ENCODE measurements around the gene C1orf21. TPM values are rescaled to one million over a fixed set of nuclear protein-coding genes. Genes with fewer than 3 reads are reported as not detected.

Gene C1orf21
- total RNA-seq, 1 donor from 2014 or later = 20.4 TPM

DNA sequence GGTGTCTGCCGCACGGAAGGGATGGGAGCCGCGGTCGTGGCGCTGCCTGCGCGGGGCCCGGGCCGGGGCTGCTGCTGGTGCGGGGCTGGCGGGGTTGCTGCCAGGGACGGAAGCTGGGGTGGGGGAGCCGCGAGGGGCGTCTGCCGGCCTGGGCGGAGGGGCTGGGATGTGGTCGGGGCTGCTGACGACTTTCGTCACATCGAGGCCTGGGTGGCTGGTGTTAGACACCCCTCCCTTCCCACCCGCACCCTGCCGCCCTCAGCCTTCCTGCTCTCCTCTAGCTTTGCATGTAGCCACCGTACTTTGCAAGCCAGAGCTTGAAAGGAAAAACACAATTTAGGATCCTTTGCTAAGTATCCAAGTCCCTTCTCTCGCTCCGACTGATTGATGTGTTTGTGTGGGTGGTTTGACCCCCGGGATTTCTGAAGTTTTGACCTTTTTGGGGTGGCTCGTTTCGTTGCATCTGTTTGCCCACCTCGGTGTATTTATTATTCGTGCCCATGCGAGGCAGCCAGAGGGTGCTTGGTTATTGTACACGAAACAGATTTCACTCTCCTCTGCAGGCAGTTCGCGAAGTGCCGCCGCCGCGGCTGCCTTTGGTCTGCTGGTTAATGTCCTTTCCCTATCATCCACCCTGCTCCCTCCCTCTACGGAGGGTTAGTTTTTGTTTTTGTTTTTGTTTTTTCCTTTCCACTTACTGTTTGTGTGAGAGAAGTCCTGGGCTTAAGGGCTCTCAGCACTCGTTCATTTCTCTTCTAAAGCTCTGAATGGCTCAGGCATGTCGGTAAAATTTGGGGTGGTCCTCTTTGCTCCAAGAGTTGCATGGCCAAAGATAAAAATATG, 868 bp downstream of the C1orf21 start:
- no peak for DNase-seq

DNA sequence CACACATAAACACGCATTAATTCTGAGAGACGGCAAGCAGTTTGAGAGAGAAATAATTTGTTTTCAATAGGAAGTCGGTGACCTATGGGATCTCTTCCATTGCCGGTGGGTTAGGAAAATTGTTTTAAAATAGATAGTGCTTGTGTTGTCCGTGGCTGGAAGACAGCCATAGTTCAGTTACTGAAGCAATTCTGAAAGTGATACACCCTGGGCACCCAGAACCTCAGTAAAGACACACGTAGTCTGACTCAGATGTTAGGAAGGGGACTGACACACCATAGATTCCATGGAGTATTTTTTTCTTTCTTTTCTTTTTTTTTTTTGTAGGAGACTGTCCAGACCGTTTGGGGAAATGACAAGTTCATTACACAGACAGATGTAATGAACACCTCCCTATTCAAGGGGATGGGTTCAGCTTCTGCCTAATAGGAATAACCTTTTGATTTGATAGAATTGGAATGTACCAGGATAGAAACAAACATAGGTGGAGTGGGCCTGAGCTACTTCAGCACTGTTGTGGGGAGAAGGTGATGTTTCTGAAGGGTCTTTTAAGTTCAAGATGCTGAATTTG, 1.6 kb downstream of the C1orf21 start:
- no peak for DNase-seq

DNA sequence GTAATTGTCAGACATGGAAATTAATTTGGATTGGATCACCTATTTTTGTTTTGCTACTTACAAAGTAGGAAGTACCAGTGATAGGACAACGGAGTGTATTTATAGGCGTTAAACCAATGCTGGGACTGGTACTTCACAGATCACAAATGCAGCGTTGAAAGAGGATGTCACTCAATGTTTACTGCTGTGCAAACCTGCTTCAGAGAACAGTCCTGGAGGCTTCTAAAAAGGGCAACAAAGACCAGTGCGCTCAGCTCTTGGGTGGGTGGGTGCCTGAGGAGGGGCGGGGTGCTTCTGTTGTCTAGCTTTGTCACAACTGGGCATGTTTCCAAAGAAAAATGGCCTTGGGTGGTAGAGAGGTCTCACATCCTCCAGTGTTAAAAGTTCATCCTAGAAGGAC, 2.1 kb downstream of the C1orf21 start:
- DNase-seq = no peak

DNA sequence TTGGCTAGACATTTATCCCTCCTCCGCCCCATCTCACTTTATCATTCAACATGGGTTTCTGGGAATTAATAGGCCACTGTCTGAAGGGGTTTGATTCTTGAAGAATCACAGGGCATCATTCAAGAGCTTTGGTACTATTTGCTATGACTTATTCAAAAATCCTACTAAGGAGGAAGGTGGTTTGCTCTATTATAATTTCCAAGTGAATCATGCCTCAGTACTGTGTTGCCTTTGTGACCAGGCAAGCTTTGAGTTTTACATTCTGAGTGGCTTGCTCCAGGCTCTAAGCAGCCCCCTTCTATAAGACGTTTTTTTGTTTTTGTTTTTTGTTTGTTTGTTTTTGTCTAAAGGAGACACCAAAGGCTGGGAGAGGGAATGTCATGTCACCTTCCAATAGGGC, 2.6 kb downstream of the C1orf21 start:
- no peak for DNase-seq

DNA sequence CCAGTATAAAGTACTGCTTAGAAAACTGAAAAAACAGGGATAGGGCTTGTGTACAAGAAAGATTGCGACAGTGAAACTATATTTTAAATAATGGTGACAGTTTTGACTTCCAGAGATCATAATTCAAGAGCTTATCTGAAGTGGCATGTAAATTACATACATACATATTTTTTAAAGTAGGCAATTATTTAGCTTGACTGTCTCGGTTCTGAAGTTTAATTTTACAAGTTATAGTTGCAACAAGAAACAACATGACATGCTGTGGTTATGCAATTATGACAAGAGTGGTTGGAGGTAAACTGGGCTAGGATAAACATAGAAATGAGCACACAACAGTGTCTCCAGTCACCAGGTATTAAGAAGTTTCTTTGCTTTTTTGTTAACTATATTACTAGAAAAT, 4.1 kb downstream of the C1orf21 start:
- peak; percentile 3 for DNase-seq

DNA sequence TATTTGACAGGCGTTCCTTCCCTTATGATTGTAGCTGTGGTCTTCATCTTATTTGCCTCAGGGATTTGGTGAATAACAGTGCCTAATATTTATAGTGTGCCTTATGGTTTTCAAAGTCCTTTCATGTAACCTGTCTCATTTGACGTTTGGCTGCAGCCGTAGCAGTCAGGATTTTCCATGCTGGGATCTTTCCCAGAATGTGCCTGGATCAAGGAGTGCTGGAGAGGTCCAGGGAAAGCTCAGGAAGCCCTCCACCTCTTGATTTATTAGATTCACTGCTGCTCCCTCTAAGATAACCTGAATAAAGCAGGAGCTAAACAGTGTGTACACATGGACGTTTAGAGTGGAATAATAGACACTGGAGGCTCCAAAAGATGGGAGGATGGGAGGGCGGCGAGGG, 5.2 kb downstream of the C1orf21 start:
- DNase-seq = no peak

DNA sequence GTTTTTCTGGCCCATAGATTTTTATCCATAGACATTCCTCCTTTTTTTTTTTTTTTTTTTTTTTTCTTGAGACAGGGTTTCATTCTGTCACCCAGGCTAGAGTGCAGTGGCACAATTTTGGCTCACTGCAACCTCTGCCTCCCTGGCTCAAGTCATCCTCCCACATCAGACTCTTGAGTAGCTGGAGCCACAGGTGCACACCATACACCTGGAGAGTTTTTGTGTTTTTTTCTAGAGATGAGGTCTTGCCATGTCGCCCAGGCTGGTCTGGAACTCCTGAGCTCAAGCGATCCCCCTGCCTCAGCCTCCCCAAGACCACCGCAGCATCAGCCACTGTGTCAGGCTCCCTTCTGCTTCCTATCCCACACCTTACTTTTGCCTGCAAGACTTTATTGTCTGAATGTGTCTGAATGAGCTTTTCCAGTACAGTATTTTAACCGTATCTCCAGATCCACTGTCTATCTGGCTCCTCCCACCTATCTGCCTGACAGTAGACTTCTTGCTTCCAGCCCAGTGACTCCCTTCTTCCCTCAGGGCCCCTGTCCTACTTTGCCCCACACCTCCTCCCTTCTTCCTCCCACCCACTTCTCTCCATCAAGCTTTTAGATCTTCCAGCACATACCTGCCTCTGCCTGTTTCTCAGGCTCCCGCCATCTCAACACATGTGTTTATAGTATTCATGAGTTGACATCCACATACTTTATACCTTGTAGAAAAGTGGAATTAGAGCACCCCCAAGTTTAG, 6.1 kb downstream of the C1orf21 start:
- DNase-seq = peak; percentile 6

DNA sequence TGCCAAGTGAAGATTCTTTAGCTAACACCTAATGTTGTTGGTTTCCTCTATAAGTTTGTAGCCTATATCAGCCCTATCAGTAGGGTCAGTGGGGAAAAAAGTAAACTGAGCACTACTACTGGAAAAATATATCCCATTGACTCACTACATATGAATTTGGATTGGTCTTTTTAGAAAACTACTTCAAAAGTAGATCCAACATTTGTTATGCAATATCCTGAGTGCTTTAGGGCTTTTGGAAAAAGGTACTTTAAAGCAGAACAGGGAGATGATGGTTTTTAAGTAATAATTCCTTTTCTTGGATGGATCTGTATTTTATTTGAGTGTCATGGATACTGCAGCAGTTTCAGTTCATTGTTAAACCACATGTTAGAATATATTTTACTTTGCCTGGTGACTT, 7.1 kb downstream of the C1orf21 start:
- no peak for DNase-seq

DNA sequence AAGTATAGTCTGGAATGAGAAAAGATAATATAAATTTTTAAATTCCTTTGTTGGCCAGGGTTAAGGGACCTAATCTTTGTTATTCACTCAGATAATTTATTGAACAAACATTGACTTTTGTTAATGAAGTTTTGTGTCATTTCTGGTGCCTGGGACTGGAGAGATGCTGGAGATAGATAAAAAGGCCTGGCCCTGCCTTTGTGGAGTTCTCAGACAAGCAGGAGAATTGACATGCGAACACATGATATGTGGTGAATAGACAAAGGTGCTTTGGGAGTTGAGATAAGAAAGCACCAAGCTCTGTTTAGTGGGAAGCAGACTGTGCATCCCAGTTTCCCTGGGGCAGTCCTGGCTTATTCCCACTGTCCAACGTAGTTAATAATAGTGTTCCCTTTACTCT, 8.5 kb downstream of the C1orf21 start:
- no peak for DNase-seq

DNA sequence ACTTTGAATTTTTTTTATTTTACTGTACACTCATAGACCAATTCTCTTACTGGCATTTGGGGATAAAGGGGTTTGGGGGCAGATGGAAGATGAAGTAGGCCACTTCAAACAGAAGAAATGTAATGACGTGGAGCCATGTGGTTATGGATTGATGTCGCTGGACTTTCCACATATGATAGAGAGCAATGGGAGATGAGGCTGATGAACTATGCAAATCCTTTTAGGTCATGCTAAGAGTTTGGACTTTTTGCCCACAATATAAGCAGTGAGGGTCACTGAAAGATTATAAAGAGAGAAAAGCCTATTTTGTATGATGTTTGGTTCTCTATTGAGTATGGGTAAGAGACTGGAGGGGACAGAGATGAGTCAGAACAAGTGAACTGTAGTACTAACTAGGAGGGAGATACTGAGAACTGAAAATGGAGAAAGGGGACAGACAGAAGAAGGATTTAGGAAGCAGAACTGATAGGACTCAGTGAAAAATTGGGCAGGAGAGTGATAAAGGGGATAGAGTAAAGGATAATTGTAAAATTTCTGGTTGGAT, 9.2 kb downstream of the C1orf21 start:
- no peak for DNase-seq

DNA sequence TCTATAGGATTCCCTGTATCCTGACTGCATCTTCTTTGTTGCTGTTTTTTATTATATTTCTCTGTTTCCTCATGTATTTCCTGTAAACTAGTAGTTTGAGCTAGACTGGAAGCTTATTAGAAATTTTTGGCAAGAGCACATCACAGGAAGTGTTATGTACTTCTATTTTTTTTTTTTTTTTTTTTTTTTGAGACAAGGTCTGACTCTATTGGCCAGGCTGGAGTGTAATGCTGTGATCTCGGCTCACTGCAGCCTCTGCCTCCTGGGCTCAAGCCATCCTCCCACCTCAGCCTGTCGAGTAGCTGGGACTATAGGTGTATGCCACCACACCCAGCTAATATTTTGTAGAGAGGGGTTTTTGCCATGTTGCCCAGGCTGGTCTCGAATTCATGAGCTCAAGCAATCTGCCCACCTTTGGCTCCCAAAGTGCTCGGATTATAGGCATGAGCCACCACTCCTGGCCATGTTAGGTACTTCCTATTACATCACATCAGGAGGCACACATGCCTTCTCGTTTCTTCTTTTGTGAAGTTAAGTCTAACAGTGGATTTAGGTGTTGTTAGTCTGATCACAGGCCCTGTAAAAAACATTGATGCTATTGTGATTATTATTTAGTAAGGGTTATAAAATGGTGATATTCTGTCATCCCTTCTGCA, 12.5 kb downstream of the C1orf21 start:
- no peak for DNase-seq

DNA sequence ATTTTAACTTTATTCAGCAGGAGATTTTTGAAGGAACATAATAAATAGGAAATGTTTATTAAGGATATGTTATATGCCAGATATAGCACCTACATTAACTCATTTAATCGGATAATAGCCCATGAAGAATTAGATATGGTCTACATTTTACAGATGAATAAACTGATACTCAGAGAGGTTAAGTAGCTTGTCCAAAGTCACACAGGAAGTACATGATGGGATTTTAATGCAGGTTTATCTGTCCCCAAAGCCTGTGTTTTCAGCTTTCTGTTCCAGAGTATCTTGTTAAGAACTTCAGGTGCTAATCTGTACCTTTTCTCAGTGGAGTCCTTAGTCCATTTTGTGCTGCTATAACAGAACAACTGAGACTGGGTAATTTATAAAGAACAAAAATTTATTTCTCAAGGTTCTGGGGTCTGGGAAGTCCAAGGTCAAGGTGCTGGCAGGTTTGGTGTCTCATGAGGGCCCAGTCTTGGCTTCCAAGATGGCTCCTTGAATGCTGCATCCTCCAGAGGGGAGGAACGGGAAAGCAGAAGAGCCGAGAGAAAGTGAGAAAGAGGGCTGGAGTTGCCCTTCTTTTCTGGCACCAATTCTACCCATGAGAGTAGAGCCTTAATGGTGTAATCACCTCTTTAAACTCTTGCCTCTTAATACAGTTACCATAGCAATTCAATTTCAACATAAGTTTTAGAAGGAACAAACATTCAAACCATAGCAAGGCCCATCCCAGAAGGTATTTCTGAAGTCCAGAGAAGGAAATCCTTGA, 17.3 kb downstream of the C1orf21 start:
- no peak for DNase-seq

DNA sequence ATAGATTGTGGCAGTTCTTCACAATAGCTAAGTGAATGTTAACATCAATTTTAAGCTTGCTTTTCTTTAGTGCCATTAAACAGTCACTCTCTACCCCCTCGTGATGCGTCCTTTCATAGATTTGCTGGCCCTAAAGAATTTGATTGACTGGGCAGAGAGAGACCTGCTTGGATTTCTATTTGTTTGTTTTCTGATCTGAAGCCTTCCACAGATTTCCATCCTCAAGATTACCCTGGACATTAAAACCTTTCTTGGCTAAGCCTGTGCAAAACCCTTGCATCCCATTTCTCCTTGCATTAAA, 17.8 kb downstream of the C1orf21 start:
- no peak for DNase-seq

DNA sequence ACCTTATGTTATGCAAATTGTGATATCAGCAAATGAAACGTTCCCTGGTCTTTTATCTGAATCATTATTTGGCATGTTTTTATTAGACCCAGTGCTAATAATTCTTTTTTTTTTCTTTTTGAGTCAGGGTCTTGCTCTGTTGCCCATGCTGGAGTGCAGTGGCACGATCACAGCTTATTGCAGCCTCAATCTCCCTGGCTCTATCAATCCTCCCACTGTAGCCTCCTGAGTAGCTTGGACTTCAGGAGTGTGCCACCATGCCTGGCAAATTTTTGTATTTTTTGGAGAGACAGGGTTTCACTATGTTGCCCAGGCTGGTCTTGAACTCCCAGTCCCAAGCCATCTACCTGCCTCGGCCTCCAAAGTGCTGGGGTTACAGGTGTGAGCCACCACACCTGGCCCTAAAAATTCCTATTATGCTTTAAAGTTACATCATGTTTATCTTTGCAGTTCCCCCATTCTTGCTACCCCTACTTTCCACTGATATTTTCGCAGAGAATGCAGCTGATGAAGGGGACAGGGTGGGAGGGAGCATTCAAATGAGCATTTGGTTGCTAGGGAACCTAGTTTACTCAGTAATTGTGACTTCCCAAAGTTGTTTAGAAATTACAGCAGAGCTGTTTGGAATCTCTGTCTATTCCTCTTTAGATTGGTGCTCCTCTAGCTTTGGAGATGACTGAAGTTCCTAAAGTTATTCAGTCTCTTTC, 18.4 kb downstream of the C1orf21 start:
- no peak for DNase-seq

DNA sequence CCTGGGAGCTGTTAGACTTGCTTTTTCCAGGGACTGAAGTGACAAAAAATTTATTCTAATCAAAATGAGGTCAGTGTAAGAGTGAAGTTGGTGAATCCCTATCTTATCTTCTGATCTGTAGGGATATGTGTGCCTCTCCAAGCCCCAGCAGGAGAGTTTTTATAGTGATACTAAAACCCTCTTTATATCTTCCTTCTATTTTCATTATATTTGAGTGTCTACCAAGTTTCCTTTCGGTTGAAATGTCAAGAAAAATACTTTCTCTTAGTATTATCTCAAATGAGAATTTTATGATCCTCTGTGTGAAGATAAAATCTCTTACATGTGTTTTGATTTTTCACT, 18.9 kb downstream of the C1orf21 start:
- DNase-seq = no peak

DNA sequence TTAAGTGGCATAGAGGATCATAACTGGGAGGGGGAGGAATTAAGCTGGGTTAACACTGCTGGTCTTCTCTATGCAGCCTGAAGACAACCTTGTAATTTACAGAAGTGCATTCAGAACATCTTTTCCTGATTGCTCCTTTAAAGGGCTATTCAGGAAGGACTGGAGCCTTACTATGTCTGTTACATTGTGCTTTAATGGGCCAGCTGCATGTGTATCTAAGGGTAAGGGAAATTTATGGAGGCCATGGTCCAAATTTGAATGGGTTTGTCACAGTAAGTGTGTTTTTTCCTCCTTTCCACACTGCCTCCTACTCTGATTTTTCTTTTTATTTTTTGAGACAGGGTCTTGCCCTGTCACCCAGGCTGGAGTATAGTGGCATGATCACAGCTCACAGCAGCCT, 19.6 kb downstream of the C1orf21 start:
- no peak for DNase-seq

DNA sequence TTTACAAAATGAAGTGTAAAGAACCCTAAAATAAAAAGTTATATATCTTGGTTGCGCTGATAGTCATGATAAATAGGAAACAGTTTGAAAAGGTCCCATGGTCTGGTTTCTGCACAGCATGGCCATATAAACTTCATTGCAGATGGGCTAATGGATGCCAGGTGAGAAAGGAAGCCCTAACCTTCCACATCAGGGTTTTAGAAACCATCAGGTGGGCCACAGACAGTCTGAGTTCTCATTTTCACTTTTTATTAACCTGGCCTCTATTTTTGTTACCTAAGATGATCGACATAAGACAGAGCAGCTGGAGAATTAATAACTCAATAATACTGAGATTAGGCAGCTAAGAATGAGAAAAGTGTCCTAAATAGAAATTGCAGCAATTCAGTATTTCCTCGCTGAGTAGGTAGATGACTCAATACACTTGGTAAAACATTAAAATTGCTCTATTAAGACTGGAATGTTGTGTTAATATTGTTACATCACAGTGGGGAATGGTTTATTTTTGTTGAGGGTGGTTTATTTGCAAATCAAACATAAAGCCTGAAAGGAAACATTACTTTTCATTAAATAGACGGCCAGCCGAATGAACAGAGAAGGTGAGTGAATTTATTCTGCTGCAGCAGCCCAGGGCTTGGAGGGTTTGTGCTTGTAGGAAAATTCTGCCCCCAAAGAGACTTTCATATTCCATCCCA, 21.1 kb downstream of the C1orf21 start:
- DNase-seq = no peak

DNA sequence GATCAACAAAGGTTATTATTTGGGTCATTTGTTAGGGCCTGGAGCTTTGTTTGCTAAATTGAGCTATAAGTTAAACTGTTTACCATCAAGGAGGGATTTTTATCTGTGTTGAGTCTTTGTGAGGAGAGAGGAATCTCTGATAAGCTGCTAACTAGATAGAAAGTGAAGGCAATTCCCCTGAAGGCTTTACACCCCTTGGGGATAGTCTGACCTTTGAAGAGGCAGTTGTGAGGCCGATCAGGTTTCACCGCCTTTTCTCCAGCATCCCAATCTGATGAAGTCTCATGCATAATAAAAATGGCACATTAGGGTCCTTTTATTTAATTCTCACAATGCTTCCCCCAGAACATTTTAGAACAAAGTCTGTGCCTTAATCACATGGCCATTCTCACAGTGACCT, 21.8 kb downstream of the C1orf21 start:
- no peak for DNase-seq

DNA sequence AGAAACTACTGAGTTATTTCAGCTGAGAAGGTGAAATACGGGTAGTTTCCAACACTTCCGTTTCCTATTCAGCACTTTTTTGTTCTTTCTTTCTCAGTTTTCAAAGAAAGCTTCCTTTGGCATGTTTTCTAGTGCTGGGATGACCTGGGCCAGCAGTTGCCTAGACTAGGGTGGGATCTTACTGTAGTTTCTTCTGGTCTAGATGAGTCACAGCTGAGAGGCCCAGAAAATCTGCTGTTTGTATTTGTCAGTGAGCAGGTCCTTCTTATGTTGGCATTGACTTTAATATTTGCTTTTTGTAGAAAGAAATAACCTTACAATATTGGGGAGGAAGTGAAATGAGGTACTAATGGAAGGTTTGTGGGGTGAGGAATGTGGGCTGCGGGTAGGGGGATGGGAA, 22.2 kb downstream of the C1orf21 start:
- no peak for DNase-seq

DNA sequence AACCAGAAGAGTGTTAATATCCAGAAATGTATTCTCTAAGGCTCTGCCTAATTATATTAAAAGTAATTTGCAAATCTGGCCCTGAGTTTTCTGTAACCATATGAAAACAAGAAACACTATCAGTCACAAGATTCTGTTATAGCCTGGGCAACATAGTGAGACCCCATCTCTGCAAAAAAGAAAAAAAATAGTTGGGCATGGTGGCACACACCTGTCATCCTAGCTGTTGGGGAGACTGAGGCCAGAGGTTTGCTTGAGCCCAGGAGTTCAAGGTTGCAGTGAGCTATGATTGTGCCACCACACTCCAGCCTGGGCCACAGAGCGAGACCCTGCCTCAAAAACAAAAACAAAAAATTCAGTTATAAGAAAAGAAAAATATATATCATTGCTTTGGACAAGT, 25.6 kb downstream of the C1orf21 start:
- DNase-seq = no peak

DNA sequence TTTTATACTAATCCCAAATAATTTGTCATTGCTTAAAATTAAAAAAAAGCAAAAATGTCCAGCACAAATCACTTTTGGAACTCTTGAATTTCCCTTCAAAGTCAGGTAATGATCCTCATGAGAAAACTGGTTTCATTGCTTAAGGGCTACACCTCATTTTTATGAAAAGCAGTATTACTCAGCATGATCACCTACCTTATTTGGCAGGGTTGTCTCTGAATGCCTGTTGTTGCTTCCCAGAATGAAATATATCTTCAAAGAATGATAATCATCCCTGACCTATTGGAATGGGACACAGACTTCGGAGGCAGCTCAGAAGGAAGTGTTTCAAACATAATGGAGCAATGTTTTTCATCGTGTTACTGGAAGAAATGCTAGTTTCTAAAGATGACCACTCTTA, 29.7 kb downstream of the C1orf21 start:
- DNase-seq = no peak

Measured in skin of body (tissue), 2 donors.